ENCODE data around the gene DMBX1. TPM values are rescaled to one million over a fixed set of nuclear protein-coding genes. Genes with fewer than 3 reads are reported as not detected.

The DMBX1 gene
- total and polyA plus RNA-seq, 3 donors from 2014 or later, result 1.1 to 2.0 (median 1.7) TPM

GRCh38 chr1:46458846-46459245 is 30.8 kb upstream of the DMBX1 start:
- no peaks in the 10 kb centered on the region for H3K4me1 ChIP-seq
- no peak overlapping the region for H3K4me3 ChIP-seq
- intact Hi-C loops (cut with DNase I; ENCODE audit: low total_unique reads), result no loop called here
- no peak overlapping the region for H3K27ac ChIP-seq
- WGBS, 2 donors, result 60 to 77% methylated on average over 2 to 7 of the region's 7 CpGs
- no peaks in the 10 kb centered on the region for H3K36me3 ChIP-seq (ENCODE audit: low read depth, missing control alignments)
- H3K9me3 ChIP-seq, result no peaks in the 10 kb centered on the region
- DNase-seq, result no peak
- TF ChIP-seq CTCF (IDR thresholded peaks at IDR 0.05), result no peak
- TF ChIP-seq POLR2A (IDR thresholded peaks at IDR 0.05), result no peak
- H3K27me3 ChIP-seq, result no peaks in the 10 kb centered on the region

GRCh38 chr1:46459315-46459714 is 30.3 kb upstream of the DMBX1 start:
- Histone ChIP-seq H3K9me3 (no peaks in the 10 kb centered on the region), H3K27ac (no peak overlapping the region), H3K4me3 (no peak overlapping the region), H3K4me1 (no peaks in the 10 kb centered on the region), H3K27me3 (no peaks in the 10 kb centered on the region), H3K36me3 (ENCODE audit: low read depth, missing control alignments) (no peaks in the 10 kb centered on the region)
- 81 to 91% methylated on average over 8 of the region's 8 CpGs for WGBS, 2 donors
- no peak for DNase-seq
- intact Hi-C loops (cut with DNase I; ENCODE audit: low total_unique reads), result no loop called here
- no peak for TF ChIP-seq POLR2A (IDR thresholded peaks at IDR 0.05)
- no peak for TF ChIP-seq CTCF (IDR thresholded peaks at IDR 0.05)

GRCh38 chr1:46461017-46461808 is 28.4 kb upstream of the DMBX1 start:
- Histone ChIP-seq H3K27ac (no peak overlapping the region), H3K36me3 (ENCODE audit: low read depth, missing control alignments) (no peaks in the 10 kb centered on the region), H3K27me3 (no peaks in the 10 kb centered on the region), H3K4me1 (no peaks in the 10 kb centered on the region), H3K9me3 (no peaks in the 10 kb centered on the region), H3K4me3 (no peak overlapping the region)
- intact Hi-C loops (cut with DNase I; ENCODE audit: low total_unique reads), result no loop called here
- TF ChIP-seq CTCF (IDR thresholded peaks at IDR 0.05) (no peak), POLR2A (IDR thresholded peaks at IDR 0.05) (no peak)
- WGBS, 2 donors, result 72 to 81% methylated on average over 7 to 11 of the region's 11 CpGs
- DNase-seq, result no peak

- no peaks in the 10 kb centered on the region for H3K9me3 ChIP-seq
- WGBS, 2 donors, result 60 to 63% methylated on average over 5 of the region's 5 CpGs
- no peak overlapping the region for H3K4me3 ChIP-seq
- intact Hi-C loops (cut with DNase I; ENCODE audit: low total_unique reads), result no loop called here
- DNase-seq, result no peak
- no peak overlapping the region for H3K27ac ChIP-seq
- H3K36me3 ChIP-seq (ENCODE audit: low read depth, missing control alignments), result no peaks in the 10 kb centered on the region
- peaks cover 4% of the 10 kb centered on the region for H3K4me1 ChIP-seq
- no peaks in the 10 kb centered on the region for H3K27me3 ChIP-seq
- TF ChIP-seq POLR2A (IDR thresholded peaks at IDR 0.05) (no peak), CTCF (IDR thresholded peaks at IDR 0.05) (no peak)
Observed at GRCh38 chr1:46461809-46462448, 27.7 kb upstream of the DMBX1 start.
